ENCODE data around the gene MMP24. TPM values are rescaled to one million over a fixed set of nuclear protein-coding genes. Genes with fewer than 3 reads are reported as not detected.
A peak's percentile ranks its signal among the peaks of the same experiment; 100 is the strongest.

Gene MMP24
- total and polyA plus RNA-seq, 2 of the 13 experiments (the other 11 are each of a cell fraction or from before 2014, with no cell fraction given) = 0.29 to 0.35 TPM

GRCh38 chr20:35291654-35292503 lies 65.4 kb downstream of the MMP24 start, which contains the start of gene FAM83C (continued):
- TF ChIP-seq ZNF740 (CRISPR knock-in tag; IDR thresholded peaks at IDR 0.05) = no peak
- TF ChIP-seq ZBTB7A (CRISPR knock-in tag; IDR thresholded peaks at IDR 0.05) = no peak
- 0 out of 2 replicates have a peak, but pooled peaks have one; percentile 27 for TF ChIP-seq ZBTB7B (CRISPR knock-in tag; IDR thresholded peaks at IDR 0.05)
- peak; percentile 67; the same call in 1 of the 2 replicates for TF ChIP-seq ZBTB33 (CRISPR knock-in tag; IDR thresholded peaks at IDR 0.05)
- no peak for TF ChIP-seq POGZ (CRISPR knock-in tag; IDR thresholded peaks at IDR 0.05)
- peak; percentile 60; the same call in 1 of the 2 replicates for TF ChIP-seq ZBTB38 (CRISPR knock-in tag; IDR thresholded peaks at IDR 0.05)
- no peak for TF ChIP-seq ZNF580 (CRISPR knock-in tag; IDR thresholded peaks at IDR 0.05; ENCODE audit: borderline replicate concordance, low read depth)
- TF ChIP-seq RARG (CRISPR knock-in tag; IDR thresholded peaks at IDR 0.05; ENCODE audit: low read depth) = no peak
- TF ChIP-seq DNMT1 (CRISPR knock-in tag; IDR thresholded peaks at IDR 0.05) = 0 out of 2 replicates have a peak, but pooled peaks have one; percentile 60
- TF ChIP-seq HNF1A (IDR thresholded peaks at IDR 0.05; ENCODE audit: low read depth) = no peak
- no peak for TF ChIP-seq HNF1A (CRISPR knock-in tag; IDR thresholded peaks at IDR 0.05; ENCODE audit: borderline replicate concordance)
- no peak for TF ChIP-seq ZNF577 (CRISPR knock-in tag; IDR thresholded peaks at IDR 0.05; ENCODE audit: borderline replicate concordance, low read depth)
- no peak for TF ChIP-seq RARA (CRISPR knock-in tag; IDR thresholded peaks at IDR 0.05)
- no peak for TF ChIP-seq ZNF770 (CRISPR knock-in tag; IDR thresholded peaks at IDR 0.05)
- TF ChIP-seq SPEN (CRISPR knock-in tag; IDR thresholded peaks at IDR 0.05; ENCODE audit: low read depth) = 0 out of 2 replicates have a peak, but pooled peaks have one; percentile 56
- TF ChIP-seq NR0B2 (CRISPR knock-in tag; IDR thresholded peaks at IDR 0.05) = no peak
- TF ChIP-seq HOXA5 (CRISPR knock-in tag; IDR thresholded peaks at IDR 0.05) = no peak
- no peak for TF ChIP-seq PHF21A (CRISPR knock-in tag; IDR thresholded peaks at IDR 0.05)

All from HepG2 (cell line).